Smooth muscle cell (in vitro differentiated cells): ENCODE measurements around the gene PRM1. TPM values are rescaled to one million over a fixed set of nuclear protein-coding genes. Genes with fewer than 3 reads are reported as not detected.

ENCODE experiments used
- DNase-seq: peaks from one replicate; lab custom pipeline; 2025; ENCODE audit not compliant: unreplicated experiment; lab: John Stamatoyannopoulos, UW
- H2AFZ ChIP-seq: fragments of 200-600 bp; sonication (generic); 2 replicates; pipeline ENCODE4 v1.6.0; 2016; ENCODE audit warnings: antibody characterized with exemption, low read depth, mild to moderate bottlenecking
- H3F3A ChIP-seq: fragments of 200-600 bp; sonication (generic); 2 replicates; pipeline ENCODE4 v1.6.0; 2017; ENCODE audit warnings: antibody characterized with exemption, low read depth
- H3K27ac ChIP-seq: fragments of 200-600 bp; sonication (generic); 2 replicates; pipeline ENCODE4 v1.5.1; 2016; ENCODE audit warnings: low read depth, mild to moderate bottlenecking
- H3K27me3 ChIP-seq: fragments of 200-600 bp; sonication (generic); 2 replicates; pipeline ENCODE4 v1.6.1; 2016; ENCODE audit warnings: low read depth, mild to moderate bottlenecking
- H3K36me3 ChIP-seq: fragments of 200-600 bp; sonication (generic); 2 replicates; pipeline ENCODE4 v1.5.1; 2016; ENCODE audit warnings: low read depth
- H3K4me1 ChIP-seq: fragments of 200-600 bp; sonication (generic); 2 replicates; pipeline ENCODE4 v1.5.1; 2016; ENCODE audit warnings: low read depth
- H3K4me2 ChIP-seq: fragments of 200-600 bp; sonication (generic); 2 replicates; pipeline ENCODE4 v1.6.0; 2016; ENCODE audit warnings: mild to moderate bottlenecking
- H3K4me3 ChIP-seq: fragments of 200-600 bp; sonication (generic); 2 replicates; pipeline ENCODE4 v1.5.1; 2016; ENCODE audit warnings: mild to moderate bottlenecking
- H3K79me2 ChIP-seq: fragments of 200-600 bp; sonication (generic); 2 replicates; pipeline ENCODE4 v1.6.0; 2016; ENCODE audit warnings: low read depth, mild to moderate bottlenecking
- H3K9ac ChIP-seq: fragments of 200-600 bp; sonication (generic); 2 replicates; pipeline ENCODE4 v1.6.0; 2016; ENCODE audit warnings: low read depth
- H3K9me3 ChIP-seq: fragments of 200-600 bp; sonication (generic); replicated peaks from 2 replicates; pipeline ENCODE4 v1.5.1; 2016; ENCODE audit warnings: low read depth
- H4K20me1 ChIP-seq: fragments of 200-600 bp; sonication (generic); 2 replicates; pipeline ENCODE4 v1.6.0; 2016; ENCODE audit warnings: low read depth
- WGBS: methylation state at CpG from one replicate; pipeline ENCODE4 v1.1.7; 2016; ENCODE audit warnings: low lambda C conversion rate; 5-methylcytosine and 5-hydroxymethylcytosine counted together
- polyA plus RNA-seq: library from polyadenylated mRNA; unstranded; fragments of >200 nt; fragmentation: Nextera tagmentation; extraction: Ambion mirVana; gene quantifications from 2 replicates; pipeline ENCODE4 v1.2.1, GENCODE V29; 2016
- total RNA-seq: library from RNA; depleted of rRNA; stranded (reverse); fragments of >200 nt; gene quantifications from 2 replicates; pipeline ENCODE4 v1.2.3, GENCODE V29; 2014
- TF ChIP-seq, protein P1 (sequence below): fragments of 200-600 bp; sonication (generic); IDR thresholded peaks from 2 replicates; pipeline ENCODE4 v1.5.1; 2017; ENCODE audit warnings: borderline replicate concordance, mild to moderate bottlenecking, antibody characterized with exemption; ENCODE audit not compliant: insufficient read depth, poor library complexity, severe bottlenecking

PRM1 gene
- total and polyA plus RNA-seq, 2 experiments from 2014 or later = not detected

DNA sequence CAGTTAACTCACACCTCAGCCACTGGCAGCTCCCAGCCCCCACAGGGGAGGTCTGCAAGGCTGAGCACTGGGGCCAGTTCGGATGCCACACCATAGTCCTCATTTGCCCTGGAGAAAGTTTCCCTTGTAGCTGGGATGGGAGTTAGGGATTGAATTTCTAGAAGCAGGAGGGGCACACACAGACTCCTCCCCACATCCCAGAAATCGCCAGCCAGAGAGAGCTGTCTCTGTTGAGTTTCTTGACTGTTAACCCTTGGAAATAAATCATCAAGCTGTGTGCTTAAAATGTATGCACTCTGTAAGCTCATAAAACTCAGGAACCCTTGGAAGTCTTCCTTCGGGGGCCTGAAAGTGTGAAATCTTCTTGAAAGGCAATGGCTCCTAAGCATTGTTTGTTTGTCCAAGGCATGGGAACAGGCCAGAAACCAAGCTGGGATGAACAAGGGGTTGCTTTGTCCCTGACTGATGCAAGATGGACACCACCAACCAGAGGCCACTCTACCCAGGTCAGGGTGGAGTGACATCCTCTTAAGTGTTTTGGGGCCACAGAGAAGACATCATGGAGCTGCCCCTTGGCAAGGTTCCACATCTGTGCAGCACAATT lies 7.3 kb downstream of the PRM1 start:
- no peak overlapping the region for H2AFZ ChIP-seq
- H3K27me3 ChIP-seq = no peaks in the 10 kb centered on the region
- no peaks in the 10 kb centered on the region for H3K36me3 ChIP-seq
- H4K20me1 ChIP-seq = no peaks in the 10 kb centered on the region
- no peak overlapping the region for H3K27ac ChIP-seq
- H3F3A ChIP-seq = no peaks in the 10 kb centered on the region
- no peaks in the 10 kb centered on the region for H3K4me1 ChIP-seq
- TF ChIP-seq, protein P1, sequence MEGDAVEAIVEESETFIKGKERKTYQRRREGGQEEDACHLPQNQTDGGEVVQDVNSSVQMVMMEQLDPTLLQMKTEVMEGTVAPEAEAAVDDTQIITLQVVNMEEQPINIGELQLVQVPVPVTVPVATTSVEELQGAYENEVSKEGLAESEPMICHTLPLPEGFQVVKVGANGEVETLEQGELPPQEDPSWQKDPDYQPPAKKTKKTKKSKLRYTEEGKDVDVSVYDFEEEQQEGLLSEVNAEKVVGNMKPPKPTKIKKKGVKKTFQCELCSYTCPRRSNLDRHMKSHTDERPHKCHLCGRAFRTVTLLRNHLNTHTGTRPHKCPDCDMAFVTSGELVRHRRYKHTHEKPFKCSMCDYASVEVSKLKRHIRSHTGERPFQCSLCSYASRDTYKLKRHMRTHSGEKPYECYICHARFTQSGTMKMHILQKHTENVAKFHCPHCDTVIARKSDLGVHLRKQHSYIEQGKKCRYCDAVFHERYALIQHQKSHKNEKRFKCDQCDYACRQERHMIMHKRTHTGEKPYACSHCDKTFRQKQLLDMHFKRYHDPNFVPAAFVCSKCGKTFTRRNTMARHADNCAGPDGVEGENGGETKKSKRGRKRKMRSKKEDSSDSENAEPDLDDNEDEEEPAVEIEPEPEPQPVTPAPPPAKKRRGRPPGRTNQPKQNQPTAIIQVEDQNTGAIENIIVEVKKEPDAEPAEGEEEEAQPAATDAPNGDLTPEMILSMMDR = no peak
- H3K79me2 ChIP-seq = no peaks in the 10 kb centered on the region
- no peak overlapping the region for H3K4me2 ChIP-seq
- 26% methylated on average over 3 of the region's 3 CpGs for WGBS
- H3K4me3 ChIP-seq = no peak overlapping the region
- H3K9me3 ChIP-seq = no peaks in the 10 kb centered on the region
- H3K9ac ChIP-seq = no peak overlapping the region
- no peak for DNase-seq

DNA sequence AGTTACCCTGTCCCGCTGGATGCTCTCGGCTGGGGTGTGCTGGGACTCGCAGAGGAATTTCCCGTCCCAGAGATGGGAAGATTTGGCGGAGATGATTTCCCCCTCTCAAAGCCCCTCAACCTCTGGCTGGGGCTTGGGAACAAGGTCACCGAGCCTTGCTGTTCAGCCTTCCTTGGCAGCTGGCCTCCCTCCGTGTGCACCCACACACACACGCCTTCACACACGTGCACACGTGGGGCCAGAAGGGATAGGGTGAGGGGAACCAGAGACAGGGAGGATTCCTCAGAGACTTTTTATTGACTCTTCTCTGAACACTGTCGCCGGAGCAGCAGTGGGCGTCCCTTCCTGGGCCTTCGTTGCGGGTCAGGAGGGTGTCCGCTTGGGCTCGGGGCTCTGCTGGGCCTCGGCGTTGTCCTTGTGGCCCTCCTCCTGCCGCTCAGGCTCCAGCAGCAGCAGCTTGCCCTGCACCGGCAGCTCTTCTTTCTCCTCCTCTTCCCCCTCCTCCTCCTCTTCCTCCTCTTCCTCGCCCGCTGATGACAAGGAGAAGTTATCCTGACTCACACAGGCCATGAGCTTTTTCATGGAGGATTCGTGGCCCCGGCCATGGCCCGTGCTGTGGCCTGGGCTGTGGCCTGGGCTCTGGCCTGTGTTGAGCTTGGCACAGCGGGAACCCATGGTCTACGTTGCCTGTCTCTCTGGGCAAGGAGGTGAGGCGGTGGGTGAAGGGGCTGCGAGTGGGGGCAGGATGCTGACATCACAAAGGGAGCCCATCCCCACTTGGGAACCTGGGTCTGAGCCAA lies 8.0 kb downstream of the PRM1 start, which contains the start of gene PRM3:
Gene PRM3 (minus strand): TSS at position 709 of the 800 bp plus-strand sequence. CDS start 34 bp downstream, at position 675.
- TF ChIP-seq, protein P1 = no peak
- H4K20me1 ChIP-seq = no peaks in the 10 kb centered on the region
- no peak within 1 kb of the TSS for H3K4me2 ChIP-seq
- no peak within 1 kb of the TSS for H3K4me3 ChIP-seq
- no peaks in the 10 kb centered on the region for H3K79me2 ChIP-seq
- no peak within 1 kb of the TSS for H2AFZ ChIP-seq
- no peaks in the 10 kb centered on the region for H3K27me3 ChIP-seq
- 76% methylated on average over 30 of the region's 30 CpGs for WGBS
- H3K9me3 ChIP-seq = no peaks in the 10 kb centered on the region
- H3K9ac ChIP-seq = no peak within 1 kb of the TSS
- no peaks in the 10 kb centered on the region for H3K36me3 ChIP-seq
- no peak for DNase-seq
- H3F3A ChIP-seq = no peaks in the 10 kb centered on the region
- no peaks in the 10 kb centered on the region for H3K4me1 ChIP-seq
- no peak within 1 kb of the TSS for H3K27ac ChIP-seq

DNA sequence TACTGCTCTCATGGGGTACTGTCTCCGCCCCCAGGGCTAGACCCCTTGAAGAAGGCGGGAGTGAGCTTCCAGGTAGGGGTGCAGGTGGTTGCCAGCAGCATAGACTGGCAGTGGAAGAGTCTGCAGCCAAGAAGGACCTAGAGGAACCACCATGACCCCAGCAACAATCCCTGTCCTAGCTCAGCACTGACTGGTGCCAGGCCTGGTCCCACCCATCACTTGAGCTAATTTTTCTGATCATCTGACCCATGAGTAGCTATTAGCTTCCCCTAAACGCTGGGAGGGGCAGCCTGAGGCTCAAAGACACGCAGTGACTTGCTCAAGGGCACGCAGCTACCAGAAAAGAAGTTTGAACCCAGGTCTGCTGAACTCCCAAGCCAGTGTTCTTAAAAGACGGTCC lies 8.6 kb downstream of the PRM1 start:
- TF ChIP-seq, protein P1 = no peak
- H3K9me3 ChIP-seq = no peaks in the 10 kb centered on the region
- H3F3A ChIP-seq = no peaks in the 10 kb centered on the region
- H3K4me2 ChIP-seq = no peak overlapping the region
- no peaks in the 10 kb centered on the region for H3K79me2 ChIP-seq
- H3K27ac ChIP-seq = no peak overlapping the region
- H3K4me1 ChIP-seq = no peaks in the 10 kb centered on the region
- no peak overlapping the region for H3K9ac ChIP-seq
- 87% methylated on average over 6 of the region's 6 CpGs for whole genome bisulfite sequencing
- no peak for DNase-seq
- H2AFZ ChIP-seq = no peak overlapping the region
- H3K4me3 ChIP-seq = no peak overlapping the region
- no peaks in the 10 kb centered on the region for H3K36me3 ChIP-seq
- no peaks in the 10 kb centered on the region for H3K27me3 ChIP-seq
- H4K20me1 ChIP-seq = no peaks in the 10 kb centered on the region
